Rectal smooth muscle tissue (tissue), 1 donor: Measurements from ENCODE around the gene SNX30.
A peak's percentile ranks its signal among the peaks of the same experiment; 100 is the strongest.

Source experiments
- H3K27ac ChIP-seq: one replicate; pipeline ENCODE4 v1.7.0; 2013; ENCODE audit warnings: low read depth, low read length, inconsistent platforms
- H3K27me3 ChIP-seq: one replicate; pipeline ENCODE4 v1.7.0; 2013; ENCODE audit warnings: low read length; ENCODE audit not compliant: control insufficient read depth, insufficient read depth
- H3K36me3 ChIP-seq: one replicate; pipeline ENCODE4 v1.7.0; 2013; ENCODE audit warnings: low read length; ENCODE audit not compliant: control insufficient read depth, insufficient read depth
- H3K4me1 ChIP-seq: one replicate; pipeline ENCODE4 v1.7.0; 2013; ENCODE audit warnings: low read length; ENCODE audit not compliant: control insufficient read depth, insufficient read depth
- H3K4me3 ChIP-seq: one replicate; pipeline ENCODE4 v1.7.0; 2013; ENCODE audit warnings: low read length
- H3K9ac ChIP-seq: one replicate; pipeline ENCODE4 v1.7.0; 2013; ENCODE audit warnings: low read length

SNX30 gene

DNA sequence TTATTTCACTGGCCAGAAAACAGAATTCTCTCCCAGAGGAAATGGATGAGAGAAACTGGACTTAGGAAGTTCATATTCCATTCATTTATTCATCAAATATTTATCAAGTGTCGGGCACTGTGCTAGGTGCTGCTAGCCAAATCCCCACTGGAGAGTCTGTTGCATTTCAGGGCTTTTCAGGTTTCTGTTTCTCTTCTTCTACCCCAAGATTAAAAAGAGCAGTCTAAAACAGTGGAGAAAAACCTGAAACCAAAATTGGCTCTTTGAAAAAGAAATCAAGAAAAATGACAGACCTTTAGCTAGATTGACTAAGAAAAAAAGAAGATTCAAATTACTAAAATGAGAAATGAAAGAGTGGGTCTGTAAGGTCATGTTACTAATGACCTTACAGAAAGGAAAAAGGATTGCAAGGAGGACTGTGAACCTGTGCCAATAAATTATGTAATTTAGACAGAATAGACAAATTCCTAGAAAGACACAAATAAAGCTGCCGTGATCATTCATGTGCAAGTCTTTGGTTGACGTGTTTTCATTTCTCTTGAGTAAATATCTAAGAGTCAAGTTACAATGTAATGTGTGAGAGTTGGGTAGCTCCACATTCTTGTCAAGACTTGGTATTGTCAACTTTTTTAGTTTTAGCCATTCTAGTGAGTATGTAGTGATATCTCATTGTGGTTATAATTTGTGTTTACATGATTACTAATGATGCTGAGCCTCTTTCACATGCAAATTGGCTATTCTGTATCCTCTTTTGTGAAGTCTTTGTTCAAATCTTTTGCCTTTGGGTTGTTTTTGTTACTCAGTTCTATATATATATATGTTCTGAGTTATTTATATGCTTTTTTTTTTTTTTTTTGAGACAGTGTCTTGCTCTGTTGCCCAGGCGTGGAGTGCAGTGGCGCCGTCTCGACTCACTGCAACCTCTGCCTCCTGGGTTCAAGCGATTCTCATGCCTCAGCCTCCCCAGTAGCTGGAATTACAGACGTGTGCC, 23.7 kb downstream of the SNX30 start:
- Histone ChIP-seq H3K4me3 (no peak overlapping the region), H3K4me1 (peaks cover 7% of the 10 kb centered on the region), H3K9ac (no peak overlapping the region), H3K27ac (no peak overlapping the region), H3K36me3 (no peaks in the 10 kb centered on the region), H3K27me3 (no peaks in the 10 kb centered on the region)

DNA sequence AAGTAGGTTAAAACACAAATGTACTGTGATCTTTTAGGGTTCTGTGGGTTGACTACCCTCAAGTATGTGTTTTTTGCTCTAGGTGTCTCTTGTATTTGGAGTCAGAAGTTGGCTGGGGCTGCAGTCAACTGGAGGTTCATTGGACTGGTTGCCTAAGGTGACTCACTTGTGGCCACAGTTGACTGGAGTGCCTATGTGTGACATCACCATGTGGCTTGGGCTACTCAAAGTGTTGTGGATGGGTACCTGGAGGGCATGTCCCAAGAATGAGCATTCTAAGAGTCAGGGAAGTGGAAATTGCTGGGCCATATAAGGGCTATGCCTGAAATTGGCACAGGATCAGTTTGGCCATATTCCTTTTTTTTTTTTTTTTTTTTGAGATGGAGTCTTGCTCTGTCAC, 27.4 kb downstream of the SNX30 start:
- Histone ChIP-seq H3K9ac (no peak overlapping the region), H3K27ac (no peak overlapping the region), H3K27me3 (no peaks in the 10 kb centered on the region), H3K4me1 (no peaks in the 10 kb centered on the region), H3K36me3 (no peaks in the 10 kb centered on the region), H3K4me3 (no peak overlapping the region)

DNA sequence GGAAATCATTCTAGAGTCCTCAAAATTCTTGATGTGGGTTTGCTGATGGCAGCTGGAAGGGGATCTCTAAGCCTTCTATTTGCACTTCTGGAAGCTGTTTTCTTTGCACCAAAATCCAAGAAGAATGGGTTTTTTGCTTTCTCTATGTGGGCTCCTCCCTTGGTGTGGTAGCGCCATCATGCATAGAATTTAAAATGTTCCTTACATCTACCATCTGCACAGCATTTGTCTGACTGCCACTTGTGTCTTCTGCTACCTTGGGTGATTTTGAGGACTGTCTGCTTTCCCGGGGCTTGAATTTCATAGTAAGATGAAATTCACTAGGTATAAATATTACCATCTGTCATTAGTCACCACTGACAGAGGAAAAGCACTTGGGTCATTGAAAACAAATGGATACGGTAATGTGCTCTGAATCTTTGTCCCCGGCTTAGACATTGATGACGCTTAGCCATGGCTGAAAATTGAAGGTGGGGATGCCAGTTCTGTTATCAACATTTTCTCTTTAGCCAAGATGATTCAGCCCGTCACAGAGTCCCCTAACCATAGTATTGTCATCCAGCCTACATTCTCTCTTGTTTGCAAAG, 30.0 kb downstream of the SNX30 start:
- no peak overlapping the region for H3K4me3 ChIP-seq
- H3K27me3 ChIP-seq = no peaks in the 10 kb centered on the region
- no peak overlapping the region for H3K9ac ChIP-seq
- no peaks in the 10 kb centered on the region for H3K4me1 ChIP-seq
- no peaks in the 10 kb centered on the region for H3K36me3 ChIP-seq
- no peak overlapping the region for H3K27ac ChIP-seq

DNA sequence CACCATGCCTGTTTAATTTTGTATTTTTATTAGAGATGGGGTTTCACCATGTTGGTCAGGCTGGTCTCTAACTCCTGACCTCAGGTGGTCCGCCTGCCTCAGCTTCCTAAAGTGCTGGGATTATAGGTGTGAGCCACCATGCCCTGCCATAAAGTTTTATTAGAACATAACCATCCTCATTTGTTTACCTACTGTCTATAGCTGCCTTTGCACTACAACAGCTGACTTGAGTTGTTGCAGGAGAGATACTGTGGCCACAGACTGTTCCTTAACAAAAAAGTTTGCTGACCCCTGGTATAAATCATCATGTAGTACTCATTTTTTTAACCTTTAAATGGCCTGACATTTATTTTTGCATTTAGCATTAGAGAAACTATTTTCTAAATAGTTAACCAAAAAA, 31.7 kb downstream of the SNX30 start:
- no peaks in the 10 kb centered on the region for H3K4me1 ChIP-seq
- H3K27me3 ChIP-seq = no peaks in the 10 kb centered on the region
- no peaks in the 10 kb centered on the region for H3K36me3 ChIP-seq
- H3K27ac ChIP-seq = no peak overlapping the region
- no peak overlapping the region for H3K4me3 ChIP-seq
- no peak overlapping the region for H3K9ac ChIP-seq

DNA sequence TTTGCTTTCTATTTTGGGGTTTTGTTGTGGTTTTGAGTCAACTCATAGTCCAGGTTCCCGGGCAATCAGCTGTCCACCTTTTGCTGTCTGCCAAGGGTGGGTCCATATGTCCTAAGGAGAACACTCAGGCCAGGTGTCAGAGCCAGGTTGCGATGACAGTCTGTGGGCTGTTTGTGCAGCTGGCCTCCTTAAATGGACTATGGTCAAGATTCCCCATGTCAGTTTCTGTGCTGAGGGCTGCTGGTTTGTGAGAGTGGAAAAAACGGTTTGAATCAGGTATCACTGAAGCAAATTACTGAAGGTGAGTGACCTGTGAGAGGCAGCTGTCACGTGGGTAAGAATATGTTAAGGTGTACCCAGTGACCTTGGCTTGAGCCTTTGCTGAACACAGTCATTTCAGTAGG, 33.0 kb downstream of the SNX30 start:
- Histone ChIP-seq H3K27me3 (no peaks in the 10 kb centered on the region), H3K4me3 (no peak overlapping the region), H3K4me1 (peaks cover 3% of the 10 kb centered on the region), H3K36me3 (no peaks in the 10 kb centered on the region), H3K9ac (no peak overlapping the region), H3K27ac (no peak overlapping the region)

GRCh38 chr9:112784020-112784785, 33.6 kb downstream of the SNX30 start:
- H3K36me3 ChIP-seq = no peaks in the 10 kb centered on the region
- no peak overlapping the region for H3K9ac ChIP-seq
- H3K4me3 ChIP-seq = no peak overlapping the region
- peaks cover 8% of the 10 kb centered on the region for H3K4me1 ChIP-seq
- H3K27me3 ChIP-seq = no peaks in the 10 kb centered on the region
- no peak overlapping the region for H3K27ac ChIP-seq

DNA sequence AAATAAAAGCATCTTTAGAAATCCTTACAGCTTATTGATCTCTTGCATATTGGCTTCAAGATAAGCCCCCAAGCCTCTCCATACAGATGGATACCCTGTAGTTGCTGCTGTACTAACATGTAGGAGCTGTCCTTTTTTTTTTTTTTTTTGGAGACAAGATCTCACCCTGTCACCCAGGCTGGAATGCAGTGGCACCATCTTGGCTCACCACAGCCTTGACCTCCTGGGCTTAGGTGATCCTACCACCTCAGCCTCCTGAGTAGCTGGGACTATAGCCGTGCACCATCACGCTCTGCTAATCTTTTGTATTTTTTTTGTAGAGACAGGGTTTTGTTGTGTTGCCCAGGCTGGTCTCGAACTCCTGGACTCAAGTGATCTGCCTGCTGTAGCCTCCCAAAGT, 35.4 kb downstream of the SNX30 start:
- Histone ChIP-seq H3K4me1 (peaks cover 19% of the 10 kb centered on the region), H3K4me3 (no peak overlapping the region), H3K27ac (no peak overlapping the region), H3K36me3 (no peaks in the 10 kb centered on the region), H3K9ac (no peak overlapping the region), H3K27me3 (no peaks in the 10 kb centered on the region)

DNA sequence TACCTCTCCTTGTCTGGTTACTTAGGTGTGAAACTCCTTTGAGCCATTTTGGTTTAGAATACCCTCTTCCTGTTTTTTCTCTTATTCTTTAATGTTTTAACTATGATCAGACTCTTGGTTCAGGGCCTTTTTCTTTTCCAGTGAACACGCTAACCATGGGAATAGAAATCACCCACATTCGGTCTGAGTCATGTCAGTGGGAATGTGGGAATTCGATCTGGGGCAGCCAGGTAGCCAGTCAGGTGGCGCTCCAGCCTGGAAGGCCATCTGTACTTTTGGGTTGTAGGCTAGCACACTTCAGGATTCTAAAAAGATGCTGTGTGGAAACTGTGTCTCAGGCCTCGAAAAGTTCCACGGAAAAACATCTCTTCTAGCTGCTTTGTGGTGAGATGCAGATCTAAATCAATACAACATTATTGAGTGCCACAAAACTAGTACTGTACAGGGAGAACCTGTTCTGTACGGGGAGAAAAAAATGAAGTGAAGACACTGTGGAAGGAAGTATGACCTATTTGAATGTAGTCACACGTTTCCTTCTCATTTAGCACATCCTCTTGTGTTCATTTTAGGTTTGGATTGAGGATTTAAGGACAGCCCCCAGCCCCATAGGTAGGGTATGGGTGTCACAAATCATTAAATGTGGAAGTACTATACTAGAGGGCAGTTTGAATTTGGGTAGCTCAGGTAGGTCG, 36.4 kb downstream of the SNX30 start:
- Histone ChIP-seq H3K36me3 (no peaks in the 10 kb centered on the region), H3K27me3 (no peaks in the 10 kb centered on the region), H3K9ac (no peak overlapping the region), H3K27ac (no peak overlapping the region), H3K4me3 (no peak overlapping the region), H3K4me1 (peaks cover 19% of the 10 kb centered on the region)

DNA sequence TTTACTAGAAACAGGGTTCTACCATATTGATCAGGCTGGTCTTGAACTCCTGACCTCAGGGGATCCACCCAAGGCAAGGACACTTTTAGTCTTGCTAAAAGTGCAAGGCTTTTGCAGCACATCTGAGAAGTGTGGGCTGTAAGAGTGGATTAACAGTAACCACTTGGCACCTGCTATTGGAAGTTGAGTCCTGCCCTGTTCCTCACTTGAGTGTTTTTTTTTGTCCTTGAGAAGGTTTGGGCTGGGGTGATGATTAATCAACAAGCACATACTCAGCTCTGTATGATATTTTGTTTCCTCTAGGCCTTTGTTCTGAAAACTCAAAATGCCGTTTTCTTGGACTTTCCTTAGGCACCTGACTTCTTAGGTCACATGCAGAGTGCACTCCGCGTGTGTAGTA, 37.4 kb downstream of the SNX30 start:
- Histone ChIP-seq H3K36me3 (no peaks in the 10 kb centered on the region), H3K4me3 (no peak overlapping the region), H3K27ac (no peak overlapping the region), H3K27me3 (no peaks in the 10 kb centered on the region), H3K4me1 (peaks cover 19% of the 10 kb centered on the region), H3K9ac (no peak overlapping the region)

DNA sequence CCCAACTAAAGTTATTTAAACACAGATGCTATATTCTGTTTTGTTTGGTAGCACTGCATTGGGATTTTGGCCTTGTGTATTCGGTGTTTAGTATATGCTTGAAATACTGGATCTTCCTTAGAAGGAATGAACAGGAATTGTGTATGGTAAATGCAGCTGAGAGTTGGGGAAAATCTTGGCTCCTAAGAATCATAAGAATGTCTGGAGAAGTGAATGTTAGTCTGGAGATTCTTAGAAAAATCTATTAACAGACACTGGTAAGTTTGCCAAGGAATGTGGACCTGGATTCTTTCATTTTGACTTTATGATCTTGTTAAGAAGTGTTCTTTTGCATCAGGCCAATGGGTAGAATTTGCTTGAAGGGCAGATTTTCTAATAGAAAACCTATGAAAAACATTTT, 38.9 kb downstream of the SNX30 start:
- Histone ChIP-seq H3K36me3 (no peaks in the 10 kb centered on the region), H3K4me3 (peak overlapping the region; percentile 17), H3K27me3 (no peaks in the 10 kb centered on the region), H3K4me1 (peaks cover 22% of the 10 kb centered on the region), H3K9ac (no peak overlapping the region), H3K27ac (peak overlapping the region; percentile 55)

DNA sequence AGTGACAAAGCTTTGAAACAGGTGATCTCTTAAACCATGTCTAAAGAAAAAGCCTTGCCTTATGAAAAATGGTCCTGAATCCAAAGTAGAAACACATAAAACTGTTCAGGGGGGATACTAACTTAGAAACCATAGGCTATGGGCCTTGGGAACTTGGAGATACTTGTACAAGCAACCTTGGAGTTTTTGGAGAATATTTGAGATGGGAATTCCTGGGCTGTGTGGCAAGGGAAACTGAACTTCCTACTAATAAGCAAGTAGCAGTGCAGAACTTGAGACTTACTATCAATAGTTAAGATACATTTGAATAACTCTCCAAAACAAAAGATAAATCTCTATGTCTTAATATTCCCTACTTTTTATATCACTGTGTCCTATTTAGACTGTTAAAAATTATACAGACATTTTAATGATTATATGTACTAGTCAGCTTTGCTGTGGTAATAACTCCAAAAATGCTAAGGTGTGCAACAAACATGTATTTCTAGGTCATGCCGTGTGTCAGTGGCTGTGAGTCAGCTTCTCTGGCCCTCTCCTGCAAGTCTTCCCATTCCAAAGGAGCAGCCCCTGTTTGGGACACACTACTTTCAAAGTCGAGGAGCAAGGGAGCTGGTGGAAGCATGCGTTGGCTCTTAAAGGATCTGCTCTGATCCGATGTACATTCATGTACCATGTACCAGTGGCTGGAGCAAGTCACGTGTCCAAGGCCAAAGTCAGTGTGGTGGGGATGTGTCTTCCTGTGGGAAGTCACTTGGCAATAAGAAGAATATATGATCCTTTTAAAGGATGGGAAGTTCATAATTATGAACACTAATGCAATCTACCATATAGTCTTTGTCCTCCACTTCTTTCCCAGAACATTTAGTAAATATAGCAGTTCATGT, 39.6 kb downstream of the SNX30 start:
- no peaks in the 10 kb centered on the region for H3K36me3 ChIP-seq
- H3K4me3 ChIP-seq = no peak overlapping the region
- peak overlapping the region; percentile 21 for H3K27ac ChIP-seq
- H3K9ac ChIP-seq = no peak overlapping the region
- no peaks in the 10 kb centered on the region for H3K27me3 ChIP-seq
- H3K4me1 ChIP-seq = peaks cover 22% of the 10 kb centered on the region
